IMR-90 (cell line): Measurements from ENCODE around the gene SLC3A2. TPM values are rescaled to one million over a fixed set of nuclear protein-coding genes. Genes with fewer than 3 reads are reported as not detected.

Experiments
- ATAC-seq: fragments of 200-7000 bp; cut with Tn5 transposase; 2 replicates; pipeline ENCODE4 v1.9.1; 2020; ENCODE audit warnings: low read depth, mild to moderate bottlenecking, moderate library complexity
- BruUV-seq: library from RNA; stranded (reverse); fragments of 400-500 nt; replicated peaks from 2 replicates; lab custom pipeline; 2021; lab: Mats Ljungman, UMichigan
- CTCF ChIA-PET: fragments of 300-600 bp; formaldehyde crosslinking; extraction: SDS; loops from one replicate; lab custom pipeline; 2021; ENCODE audit warnings: antibody characterized with exemption; lab: Yijun Ruan, JAX
- POLR2A ChIA-PET: fragments of 300-600 bp; sonication (Branson Sonifier 250); formaldehyde crosslinking; loops from one replicate; lab custom pipeline; 2022; ENCODE audit warnings: antibody characterized with exemption; ENCODE audit not compliant: unreplicated experiment; lab: Charles Lee
- DNase-seq: peaks from one replicate; pipeline ENCODE4 v3.0.0; 2013
- H2AFZ ChIP-seq: replicated peaks from 2 replicates; pipeline ENCODE3; 2013; ENCODE audit warnings: low read length, mild to moderate bottlenecking; ENCODE audit not compliant: poor library complexity
- H2AK5ac ChIP-seq: 2 replicates; pipeline ENCODE4 v1.6.1; 2013; ENCODE audit warnings: low read depth, low read length, inconsistent platforms
- H2AK9ac ChIP-seq: replicated peaks from 2 replicates; pipeline ENCODE3; 2013; ENCODE audit warnings: mild to moderate bottlenecking, low read depth, low read length, moderate library complexity; ENCODE audit not compliant: poor library complexity
- H2BK120ac ChIP-seq: 2 replicates; pipeline ENCODE4 v1.6.1; 2013; ENCODE audit warnings: low read depth, low read length, inconsistent platforms
- H2BK15ac ChIP-seq: 3 replicates; pipeline ENCODE4 v1.6.1; 2013; ENCODE audit warnings: low read depth, low read length, inconsistent platforms
- H2BK20ac ChIP-seq: 2 replicates; pipeline ENCODE4 v1.6.1; 2013; ENCODE audit warnings: low read depth, mild to moderate bottlenecking, inconsistent platforms, low read length, moderate library complexity
- H2BK5ac ChIP-seq: 2 replicates; pipeline ENCODE4 v1.6.1; 2013; ENCODE audit warnings: mild to moderate bottlenecking, low read depth, low read length, inconsistent platforms; ENCODE audit not compliant: poor library complexity, severe bottlenecking
- H3K14ac ChIP-seq: replicated peaks from 2 replicates; pipeline ENCODE4 v1.6.1; 2013; ENCODE audit warnings: low read depth, low read length, inconsistent platforms
- H3K18ac ChIP-seq: 2 replicates; pipeline ENCODE4 v1.6.1; 2013; ENCODE audit warnings: low read depth, low read length, control low read depth
- H3K23ac ChIP-seq: 2 replicates; pipeline ENCODE4 v1.6.1; 2013; ENCODE audit warnings: low read depth, low read length, inconsistent platforms
- H3K27ac ChIP-seq: 2 replicates; pipeline ENCODE4 v1.5.1; 2013; ENCODE audit warnings: mild to moderate bottlenecking, control low read depth, low read length; ENCODE audit not compliant: insufficient read depth
- H3K27me3 ChIP-seq: 2 replicates; pipeline ENCODE4 v1.6.1; 2013; ENCODE audit warnings: low read length; ENCODE audit not compliant: control insufficient read depth, insufficient read depth
- H3K36me3 ChIP-seq: 2 replicates; pipeline ENCODE4 v1.6.1; 2013; ENCODE audit warnings: low read length, mixed read lengths; ENCODE audit not compliant: control insufficient read depth, insufficient read depth
- H3K4ac ChIP-seq: 2 replicates; pipeline ENCODE4 v1.6.1; 2013; ENCODE audit warnings: low read depth, low read length, inconsistent platforms
- H3K4me1 ChIP-seq: 2 replicates; pipeline ENCODE4 v1.6.1; 2013; ENCODE audit warnings: low read length, mixed read lengths; ENCODE audit not compliant: control insufficient read depth, insufficient read depth
- H3K4me2 ChIP-seq: 2 replicates; pipeline ENCODE4 v1.6.1; 2013; ENCODE audit warnings: low read depth, mild to moderate bottlenecking, control low read depth, low read length, moderate library complexity
- H3K4me3 ChIP-seq: 2 replicates; pipeline ENCODE4 v1.5.1; 2013; ENCODE audit warnings: low read depth, mild to moderate bottlenecking, control low read depth, low read length, moderate library complexity; ENCODE audit not compliant: insufficient read depth
- H3K56ac ChIP-seq: 2 replicates; pipeline ENCODE4 v1.6.1; 2013; ENCODE audit warnings: low read length, inconsistent platforms; ENCODE audit not compliant: insufficient read depth; ENCODE audit errors: extremely low read depth
- H3K79me1 ChIP-seq, 2 experiments: 2 replicates each; pipeline ENCODE4 v1.6.1; 2013; ENCODE audit warnings: low read length in 2 of 2, inconsistent platforms in 1 of 2, low read depth in 1 of 2
- H3K9ac ChIP-seq: 2 replicates; pipeline ENCODE4 v1.6.1; 2013; ENCODE audit warnings: low read depth, low read length, control low read depth
- H3K9me1 ChIP-seq: 2 replicates; pipeline ENCODE4 v1.6.1; 2013; ENCODE audit warnings: low read length, inconsistent platforms; ENCODE audit not compliant: insufficient read depth
- H3K9me3 ChIP-seq: 2 replicates; pipeline ENCODE4 v1.6.1; 2013; ENCODE audit warnings: low read length; ENCODE audit not compliant: control insufficient read depth, insufficient read depth
- H4K20me1 ChIP-seq: 2 replicates; pipeline ENCODE4 v1.6.1; 2013; ENCODE audit warnings: low read length, inconsistent platforms; ENCODE audit not compliant: insufficient read depth
- H4K5ac ChIP-seq: 2 replicates; pipeline ENCODE4 v1.6.1; 2013; ENCODE audit warnings: mild to moderate bottlenecking, low read depth, low read length, control low read depth
- H4K8ac ChIP-seq, 2 experiments: 2 replicates each; pipeline ENCODE4 v1.6.1; 2013; ENCODE audit warnings: low read depth in 2 of 2, low read length in 2 of 2, control low read depth in 1 of 2, inconsistent platforms in 1 of 2
- H4K91ac ChIP-seq: 2 replicates; pipeline ENCODE4 v1.6.1; 2013; ENCODE audit warnings: low read depth, low read length, inconsistent platforms; ENCODE audit not compliant: insufficient read depth
- MAZ ChIP-seq: IDR thresholded peaks from 2 replicates; pipeline ENCODE4 v1.6.1; 2012; ENCODE audit warnings: low read depth, mild to moderate bottlenecking, low read length, improper control_type of control experiment, moderate library complexity, borderline replicate concordance
- WGBS, 2 experiments: methylation state at CpG; one replicate each; pipeline versions ENCODE4 v1.1.5 to v1.1.7; 2013; ENCODE audit warnings: missing lambda C conversion rate in 2 of 2; ENCODE audit not compliant: insufficient read length in 1 of 2; ENCODE audit errors: extremely low coverage in 2 of 2; 5-methylcytosine and 5-hydroxymethylcytosine counted together
- dilution Hi-C: fragments of 300-500 bp; cut with HindIII; formaldehyde crosslinking; loops from one replicate; pipeline ENCODE4 v1.14.3; 2018; ENCODE audit warnings: low sequenced_read_pairs; ENCODE audit not compliant: unreplicated experiment
- in situ Hi-C: fragments of 300-500 bp; cut with MboI; formaldehyde crosslinking; loops from 3 replicates; pipeline ENCODE4 v1.14.3; 2019; ENCODE audit warnings: low sequenced_read_pairs, inconsistent platforms, mixed read lengths
- intact Hi-C: fragments of 100-400 bp; cut with micrococcal nuclease; formaldehyde crosslinking; loops from 2 replicates; pipeline ENCODE4 v1.10.0; 2022
- polyA plus RNA-seq, 3 experiments: library from polyadenylated mRNA; depleted of rRNA; stranded (reverse); fragments of >200 nt; gene quantifications; 2 replicates each; pipeline ENCODE4 v1.2.3, GENCODE V29; 2012; ENCODE audit warnings: low replicate concordance in 1 of 3
- total RNA-seq: library from RNA; depleted of rRNA; stranded (reverse); fragments of >200 nt; gene quantifications from 2 replicates; pipeline ENCODE4 v1.2.3, GENCODE V29; 2012

SLC3A2 gene
- total and polyA plus RNA-seq, 2 of the 4 experiments (the other 2 are of a cell fraction), result 140 to 239 TPM

- no peaks in the 10 kb centered on the region for H3K4me1 ChIP-seq
- H3K9me3 ChIP-seq, result no peaks in the 10 kb centered on the region
- H2AK5ac ChIP-seq, result no peak overlapping the region
- no peak overlapping the region for H4K8ac ChIP-seq
- no peak overlapping the region for H3K4me3 ChIP-seq
- no peaks in the 10 kb centered on the region for H4K20me1 ChIP-seq
- intact Hi-C loops (no loop called here), in situ Hi-C loops (no loop called here), dilution Hi-C loops (no loop called here)
- H3K9ac ChIP-seq, result no peak overlapping the region
- BruUV-seq, result no TSS peak
- H2AFZ ChIP-seq, result no peak overlapping the region
- no peak overlapping the region for H3K4me2 ChIP-seq
- 50% methylated on average over 3 of the region's 5 CpGs; no CpG with 5 or more reads in 1 of the 2 experiments for WGBS, 2 experiments
- peaks cover 20% of the 10 kb centered on the region for H3K27me3 ChIP-seq
- no peaks in the 10 kb centered on the region for H3K36me3 ChIP-seq
- no peak overlapping the region for H2BK5ac ChIP-seq
- H3K23ac ChIP-seq, result no peak overlapping the region
- H3K79me1 ChIP-seq, result no peaks in the 10 kb centered on the region
- no peak overlapping the region for H3K4ac ChIP-seq
- no peak overlapping the region for H4K5ac ChIP-seq
- no peak for TF ChIP-seq MAZ
- no peak overlapping the region for H3K27ac ChIP-seq
- ChIA-PET POLR2A (no interaction called here), CTCF (no interaction called here)
- DNase-seq, result no peak
- H2BK15ac ChIP-seq, result no peak overlapping the region
- H3K18ac ChIP-seq, result no peak overlapping the region
- no peak overlapping the region for H3K56ac ChIP-seq
- no peak overlapping the region for H4K91ac ChIP-seq
- no peak overlapping the region for H2BK120ac ChIP-seq
- ATAC-seq, result no peak
- no peaks in the 10 kb centered on the region for H3K9me1 ChIP-seq
- H2BK20ac ChIP-seq, result no peak overlapping the region
- H2AK9ac ChIP-seq, result no peak overlapping the region
- H3K14ac ChIP-seq, result no peak overlapping the region
These were observed 53.2 kb downstream of the SLC3A2 start for GRCh38 chr11:62933750-62934495.
